Daoy (cell line): ENCODE measurements around the gene CYP4F22. TPM values are rescaled to one million over a fixed set of nuclear protein-coding genes. Genes with fewer than 3 reads are reported as not detected.
"Not testable (repeated sequence)": the region's sequence is repeated elsewhere in the genome, so short reads cannot be mapped to it uniquely, and the experiment has no call there.

Experiments used
- DNase-seq: peaks from one replicate; pipeline ENCODE4 v3.0.0-alpha.2; 2015; ENCODE audit warnings: low read depth
- total RNA-seq: library from RNA; depleted of rRNA; stranded (reverse); fragments of >200 nt; shearing (Covaris generic); gene quantifications from 2 replicates; pipeline ENCODE4 v1.2.3, GENCODE V29; 2014; rRNA removed

CYP4F22 gene
- total RNA-seq, 1 experiment from 2014 or later, result 0.46 TPM

GRCh38 chr19:15570420-15570819 is 62.1 kb downstream of the CYP4F22 start:
- DNase-seq, result no peak

GRCh38 chr19:15575406-15575805 is 67.1 kb downstream of the CYP4F22 start:
- no peak for DNase-seq

GRCh38 chr19:15576526-15577156 is 68.3 kb downstream of the CYP4F22 start:
- DNase-seq, result no peak

- DNase-seq, result no peak
These were observed 69.0 kb downstream of the CYP4F22 start for GRCh38 chr19:15577184-15577771.

GRCh38 chr19:15583346-15583745 is 75.0 kb downstream of the CYP4F22 start:
- DNase-seq, result no peak

- DNase-seq, result no peak
These were observed 75.8 kb downstream of the CYP4F22 start for GRCh38 chr19:15584095-15584494.

GRCh38 chr19:15584541-15585115 is 76.3 kb downstream of the CYP4F22 start:
- peak; percentile 86 for DNase-seq

- no peak for DNase-seq
These were observed 79.3 kb downstream of the CYP4F22 start for GRCh38 chr19:15587663-15588062.

GRCh38 chr19:15588265-15588664 is 79.9 kb downstream of the CYP4F22 start:
- no peak for DNase-seq

- no peak for DNase-seq
These were observed 81.6 kb downstream of the CYP4F22 start for GRCh38 chr19:15589760-15590451.

- no peak for DNase-seq
These were observed 83.5 kb downstream of the CYP4F22 start for GRCh38 chr19:15591796-15592195.

- not testable (repeated sequence) for DNase-seq
These were observed 84.2 kb downstream of the CYP4F22 start for GRCh38 chr19:15592506-15592905.

GRCh38 chr19:15593766-15594165 is 85.4 kb downstream of the CYP4F22 start:
- not testable (repeated sequence) for DNase-seq

GRCh38 chr19:15595069-15595468 is 86.7 kb downstream of the CYP4F22 start:
- DNase-seq, result peak; percentile 45

Other genes starting within 250 kb of the CYP4F22 start
- gene BRD4, start 176.0 kb upstream of the CYP4F22 start, total RNA-seq, result 11.1 and 12.1 TPM in 2 replicates
- gene AKAP8, start 128.7 kb upstream of the CYP4F22 start, total RNA-seq, result 15.4 and 18.6 TPM in 2 replicates
- 59.0 and 77.6 TPM in 2 replicates for gene AKAP8L, start 89.5 kb upstream of the CYP4F22 start, total RNA-seq
- gene WIZ, start 58.6 kb upstream of the CYP4F22 start, total RNA-seq, result 5.7 and 7.0 TPM in 2 replicates
- gene RASAL3, start 44.0 kb upstream of the CYP4F22 start, total RNA-seq, result not detected in 2 replicates
- gene PGLYRP2, start 29.0 kb upstream of the CYP4F22 start, total RNA-seq, result 0.17 TPM in 1 of 2 replicates, not detected in the other
- gene CYP4F8, start 106.7 kb downstream of the CYP4F22 start, total RNA-seq, result not detected in 2 replicates
- not detected in 2 replicates for gene CYP4F3, start 132.4 kb downstream of the CYP4F22 start, total RNA-seq
- gene CYP4F12, start 164.6 kb downstream of the CYP4F22 start, total RNA-seq, result 0.29 and 0.51 TPM in 2 replicates
- gene OR10H2, start 219.5 kb downstream of the CYP4F22 start, total RNA-seq, result not detected in 2 replicates
- gene OR10H3, start 229.5 kb downstream of the CYP4F22 start, total RNA-seq, result not detected in 2 replicates